ENCODE measurements around the gene CNP.

CNP gene

GRCh38 chr17:42025191-42025579 lies 58.6 kb downstream of the CNP start:
- no peak overlapping the region for H3K4me3 ChIP-seq (ENCODE audit: low read length)
- no peak for DNase-seq (ENCODE audit: low read depth)

GRCh38 chr17:42025936-42026335 lies 59.3 kb downstream of the CNP start:
- no peak for DNase-seq (ENCODE audit: low read depth)
- Histone ChIP-seq H3K27me3 (replicated peaks; ENCODE audit: control insufficient read depth, insufficient read depth, low read length) (peaks cover 7% of the 10 kb centered on the region), H3K9ac (ENCODE audit: low read length) (peak overlapping the region; percentile 69), H3K4me3 (ENCODE audit: low read length) (no peak overlapping the region), H3K9me3 (ENCODE audit: control insufficient read depth, low read length) (no peaks in the 10 kb centered on the region), H3K4me1 (ENCODE audit: control insufficient read depth, insufficient read depth, low read length) (peaks cover 42% of the 10 kb centered on the region), H3K36me3 (ENCODE audit: control insufficient read depth, insufficient read depth, low read length, severe bottlenecking) (peaks cover 23% of the 10 kb centered on the region)

More at GRCh38 chr17:42025191-42025579, 58.6 kb downstream of the CNP start:
- H3K4me1 ChIP-seq (ENCODE audit: control insufficient read depth, insufficient read depth, low read length): peaks cover 44% of the 10 kb centered on the region
- H3K9me3 ChIP-seq (ENCODE audit: control insufficient read depth, low read length): no peaks in the 10 kb centered on the region
- H3K36me3 ChIP-seq (ENCODE audit: control insufficient read depth, insufficient read depth, low read length, severe bottlenecking): peaks cover 23% of the 10 kb centered on the region
- peak overlapping the region; percentile 69 for H3K9ac ChIP-seq (ENCODE audit: low read length)
- peaks cover 7% of the 10 kb centered on the region for H3K27me3 ChIP-seq (replicated peaks; ENCODE audit: control insufficient read depth, insufficient read depth, low read length)

DNA sequence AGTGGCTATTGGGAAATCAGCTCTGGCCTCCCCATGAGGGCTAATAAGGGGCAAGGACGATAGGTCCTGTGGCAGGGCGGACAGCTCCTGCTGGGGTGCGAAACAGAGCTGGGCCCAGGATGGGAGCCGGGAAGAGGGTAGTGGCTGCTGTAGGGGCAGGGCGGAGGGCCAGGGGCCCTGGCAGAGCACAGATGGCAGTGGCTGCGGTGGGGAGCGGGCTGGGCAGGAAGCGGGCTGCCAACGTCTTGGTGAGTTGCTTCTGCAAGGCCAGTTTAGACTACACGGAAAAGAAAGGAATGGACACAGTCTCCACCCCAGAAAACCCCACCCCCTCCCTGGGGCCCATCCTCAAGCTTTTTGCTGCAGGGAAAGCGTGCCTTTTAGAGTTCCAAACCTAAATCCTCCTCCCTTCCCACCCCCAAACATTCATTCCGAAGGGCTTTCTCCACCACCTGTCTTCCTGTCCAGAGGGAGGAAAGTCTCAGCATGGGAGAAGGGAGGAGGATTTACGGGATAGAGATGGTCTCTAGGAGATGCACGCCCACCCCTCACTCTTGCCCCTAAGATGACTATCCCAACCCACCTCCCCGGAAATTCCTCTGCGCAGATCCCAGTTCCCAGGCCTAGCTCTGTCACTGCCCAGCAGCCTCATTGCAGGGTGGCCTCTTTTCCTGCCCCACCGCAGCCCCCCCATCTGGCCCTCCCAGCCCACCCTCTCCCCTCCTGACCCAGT lies 60.4 kb downstream of the CNP start:
- no peak for DNase-seq (ENCODE audit: low read depth)
- Histone ChIP-seq H3K27me3 (replicated peaks; ENCODE audit: control insufficient read depth, insufficient read depth, low read length) (peaks cover 12% of the 10 kb centered on the region), H3K4me1 (ENCODE audit: control insufficient read depth, insufficient read depth, low read length) (peaks cover 37% of the 10 kb centered on the region), H3K36me3 (ENCODE audit: control insufficient read depth, insufficient read depth, low read length, severe bottlenecking) (peaks cover 20% of the 10 kb centered on the region), H3K4me3 (ENCODE audit: low read length) (no peak overlapping the region), H3K9me3 (ENCODE audit: control insufficient read depth, low read length) (no peaks in the 10 kb centered on the region), H3K9ac (ENCODE audit: low read length) (peak overlapping the region; percentile 60)
